Erythroblast (primary cell): ENCODE results near the gene GFRA1.

ENCODE experiments used
- DNase-seq, 2 experiments: peaks; one replicate each; lab custom pipeline; 2025; lab: John Stamatoyannopoulos, UW
- GATA1 ChIP-seq: IDR thresholded peaks from 2 replicates; pipeline ENCODE4 v1.6.1; 2011; ENCODE audit warnings: low read depth, mild to moderate bottlenecking, control low read depth, low read length, moderate library complexity
- POLR2A ChIP-seq: IDR thresholded peaks from 2 replicates; pipeline ENCODE4 v1.6.1; 2011; ENCODE audit warnings: mild to moderate bottlenecking, low read length

The GFRA1 gene

DNA sequence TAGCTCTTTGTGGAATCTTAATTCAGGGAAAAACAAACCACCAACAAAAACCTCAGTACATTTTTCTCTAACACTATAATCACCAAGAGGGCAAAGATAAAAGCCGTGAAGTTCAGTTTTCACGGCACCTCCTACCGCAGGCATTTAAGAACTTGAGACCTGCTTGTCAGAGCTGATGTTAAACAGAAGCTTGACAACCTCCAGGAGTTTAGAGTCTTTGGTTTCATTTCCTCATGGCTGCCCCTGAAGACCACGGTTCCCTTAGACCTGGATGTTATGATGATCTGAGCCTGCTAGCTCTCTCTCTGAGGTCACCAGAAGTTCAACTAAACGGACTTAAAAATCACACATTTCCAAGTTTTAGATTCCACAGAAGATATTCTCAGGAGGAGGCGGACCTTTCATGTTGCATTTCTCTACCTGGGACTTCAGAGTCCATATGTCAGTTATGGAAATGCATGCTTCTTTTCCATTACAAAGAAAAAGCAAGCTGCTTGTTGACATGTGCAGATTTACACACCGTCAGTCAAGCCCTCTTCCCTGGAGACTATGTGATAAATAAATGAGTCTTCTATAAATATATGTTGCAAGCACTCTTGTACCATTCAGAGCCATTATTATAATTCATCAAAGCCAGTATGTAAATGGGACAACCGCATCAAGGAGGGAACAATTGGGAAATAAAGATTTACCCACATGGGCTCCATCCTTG lies 258.0 kb downstream of the GFRA1 start:
- no peak for DNase-seq
- TF ChIP-seq POLR2A (no peak), GATA1 (no peak)

DNA sequence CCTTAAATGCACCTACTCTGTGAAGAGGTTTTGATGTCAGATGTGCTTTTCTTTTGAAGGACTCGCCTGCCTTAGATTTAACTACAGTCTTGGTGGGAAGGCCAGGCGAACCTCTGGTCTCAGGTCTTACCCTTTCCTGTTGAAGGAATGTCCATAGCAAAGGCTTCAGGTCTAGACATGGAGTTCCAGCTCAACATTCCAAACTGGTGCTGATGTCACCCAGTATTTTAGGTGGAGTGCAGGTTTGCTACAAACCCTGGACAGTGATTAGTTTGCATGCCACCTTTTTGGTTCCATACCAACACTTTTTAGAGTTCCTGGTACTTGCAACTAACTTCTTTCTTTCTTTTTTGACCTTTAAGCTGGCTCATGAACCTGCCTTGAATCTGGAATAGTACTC lies 258.7 kb downstream of the GFRA1 start:
- TF ChIP-seq GATA1 = no peak
- TF ChIP-seq POLR2A = no peak
- no peak for DNase-seq

DNA sequence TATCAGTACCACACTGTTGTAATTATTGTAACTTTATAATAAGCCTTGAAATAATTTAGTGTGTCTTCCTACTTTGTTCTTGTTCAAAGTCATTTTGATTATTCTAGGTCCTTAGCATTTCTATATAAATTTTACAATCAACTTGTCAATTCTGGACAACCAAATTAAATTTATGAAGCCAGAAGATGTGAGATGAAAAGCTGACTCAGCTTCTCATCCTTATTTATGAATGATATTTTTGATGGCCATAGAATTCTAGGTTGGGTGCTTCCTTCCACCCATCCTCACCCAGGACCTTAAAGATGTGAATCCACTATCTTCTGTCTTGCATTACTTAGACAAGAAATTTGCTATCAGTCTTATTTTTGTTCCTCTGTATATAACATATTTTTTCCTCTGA lies 261.1 kb downstream of the GFRA1 start:
- DNase-seq = no peak
- TF ChIP-seq POLR2A (no peak), GATA1 (no peak)

GRCh38 chr10:116007256-116007891 lies 265.6 kb downstream of the GFRA1 start:
- TF ChIP-seq GATA1 (no peak), POLR2A (no peak)
- DNase-seq = no peak
